KBM-7 (cell line): ENCODE data around the gene CACNA1S.

Experiments used
- DNase-seq: peaks from one replicate; pipeline ENCODE4 v3.0.0-alpha.2; 2015
- in situ Hi-C: fragments of 300-500 bp; cut with MboI; formaldehyde crosslinking; loops from 2 replicates; pipeline ENCODE4 v1.14.3; 2020; ENCODE audit warnings: low sequenced_read_pairs, low pct_unique_long_range_greater_than_20kb, mixed read lengths

Gene CACNA1S

GRCh38 chr1:201141418-201141817, 29.2 kb upstream of the CACNA1S start:
- no peak for DNase-seq
- in situ Hi-C loops: no loop called here

GRCh38 chr1:201140941-201141260, 28.7 kb upstream of the CACNA1S start:
- in situ Hi-C loops: no loop called here
- no peak for DNase-seq

- DNase-seq: no peak
- in situ Hi-C loops: no loop called here
Measured at GRCh38 chr1:201140235-201140940, 28.2 kb upstream of the CACNA1S start.

GRCh38 chr1:201139756-201140155, 27.5 kb upstream of the CACNA1S start:
- DNase-seq: no peak
- in situ Hi-C loops: no loop called here

- in situ Hi-C loops: no loop called here
- no peak for DNase-seq
Measured at GRCh38 chr1:201139306-201139705, 27.1 kb upstream of the CACNA1S start.

GRCh38 chr1:201138311-201138840, 26.1 kb upstream of the CACNA1S start:
- no peak for DNase-seq
- in situ Hi-C loops: no loop called here

GRCh38 chr1:201137579-201138310, 25.5 kb upstream of the CACNA1S start:
- DNase-seq: no peak

GRCh38 chr1:201137024-201137392, 24.8 kb upstream of the CACNA1S start:
- in situ Hi-C loops: no loop called here
- no peak for DNase-seq

More at GRCh38 chr1:201137579-201138310, 25.5 kb upstream of the CACNA1S start:
- in situ Hi-C loops: no loop called here

- in situ Hi-C loops: no loop called here
- DNase-seq: no peak
Measured at GRCh38 chr1:201136355-201137023, 24.3 kb upstream of the CACNA1S start.

GRCh38 chr1:201134405-201134804, 22.2 kb upstream of the CACNA1S start:
- no peak for DNase-seq
- in situ Hi-C loops: no loop called here

- in situ Hi-C loops: no loop called here
- DNase-seq: no peak
Measured at GRCh38 chr1:201131398-201131797, 19.2 kb upstream of the CACNA1S start.

GRCh38 chr1:201128962-201129361, 16.7 kb upstream of the CACNA1S start:
- no peak for DNase-seq
- in situ Hi-C loops: no loop called here

GRCh38 chr1:201128476-201128875, 16.2 kb upstream of the CACNA1S start:
- no peak for DNase-seq
- in situ Hi-C loops: no loop called here

GRCh38 chr1:201127755-201128455, 15.7 kb upstream of the CACNA1S start:
- DNase-seq: no peak
- in situ Hi-C loops: no loop called here

- DNase-seq: no peak
- in situ Hi-C loops: no loop called here
Measured at GRCh38 chr1:201126832-201127754, 14.9 kb upstream of the CACNA1S start, which contains the start of gene ASCL5. ASCL5 (minus strand) TSS chr1:201127184; CDS start chr1:201115372, 11,812 bp downstream.

GRCh38 chr1:201126463-201126831, 14.2 kb upstream of the CACNA1S start:
- no peak for DNase-seq
- in situ Hi-C loops: no loop called here

- in situ Hi-C loops: no loop called here
- no peak for DNase-seq
Measured at GRCh38 chr1:201125800-201126199, 13.6 kb upstream of the CACNA1S start.

- no peak for DNase-seq
- in situ Hi-C loops: no loop called here
Measured at GRCh38 chr1:201125019-201125418, 12.8 kb upstream of the CACNA1S start.

- DNase-seq: no peak
- in situ Hi-C loops: no loop called here
Measured at GRCh38 chr1:201123866-201124265, 11.6 kb upstream of the CACNA1S start.
